Activated CD4-positive, alpha-beta T cell treated with anti-CD3 and anti-CD28 coated beads for 48 hours (primary cell): ENCODE results near the gene CLEC16A.
"Not testable (repeated sequence)": the region's sequence is repeated elsewhere in the genome, so short reads cannot be mapped to it uniquely, and the experiment has no call there.

Experiments used
- DNase-seq: peaks from one replicate; pipeline ENCODE4 v3.0.0-alpha.2; 2020

Gene CLEC16A

GRCh38 chr16:11211061-11211976 lies 267.0 kb downstream of the CLEC16A start:
- no peak for DNase-seq

- no peak for DNase-seq
Observed at GRCh38 chr16:11211977-11212797, 267.8 kb downstream of the CLEC16A start.

- no peak for DNase-seq
Observed at GRCh38 chr16:11212798-11213196, 268.4 kb downstream of the CLEC16A start.

GRCh38 chr16:11213373-11213772 lies 269.0 kb downstream of the CLEC16A start:
- no peak for DNase-seq

GRCh38 chr16:11213799-11214198 lies 269.4 kb downstream of the CLEC16A start:
- no peak for DNase-seq

GRCh38 chr16:11215935-11216556 lies 271.7 kb downstream of the CLEC16A start:
- DNase-seq: no peak

GRCh38 chr16:11217651-11218603 lies 273.6 kb downstream of the CLEC16A start:
- no peak for DNase-seq

GRCh38 chr16:11218604-11218962 lies 274.2 kb downstream of the CLEC16A start:
- no peak for DNase-seq

- no peak for DNase-seq
Observed at GRCh38 chr16:11219178-11219577, 274.8 kb downstream of the CLEC16A start.

- DNase-seq: not testable (repeated sequence)
Observed at GRCh38 chr16:11220507-11220906, 276.1 kb downstream of the CLEC16A start.

- DNase-seq: peak; percentile 86
Observed at GRCh38 chr16:11224096-11224893, 279.9 kb downstream of the CLEC16A start.

GRCh38 chr16:11224894-11225676 lies 280.7 kb downstream of the CLEC16A start:
- peak; percentile 92 for DNase-seq

GRCh38 chr16:11225677-11226549 lies 281.5 kb downstream of the CLEC16A start:
- DNase-seq: no peak

GRCh38 chr16:11229432-11229831 lies 285.1 kb downstream of the CLEC16A start:
- no peak for DNase-seq

- no peak for DNase-seq
Observed at GRCh38 chr16:11229906-11230305, 285.5 kb downstream of the CLEC16A start.

- no peak for DNase-seq
Observed at GRCh38 chr16:11231367-11231970, 287.1 kb downstream of the CLEC16A start.
